Prostate gland (tissue), 2 donors: ENCODE measurements around the gene CUX1. TPM values are rescaled to one million over a fixed set of nuclear protein-coding genes. Genes with fewer than 3 reads are reported as not detected.

Source experiments
- DNase-seq: peaks from one replicate; pipeline ENCODE4 v3.0.0-alpha.2; 2019; ENCODE audit warnings: low spot score
- H3K27ac ChIP-seq, 2 donors: fragments of 200-600 bp; sonication (generic); 2 replicates each; pipeline ENCODE4 v1.5.1; 2017 to 2019
- H3K27me3 ChIP-seq: fragments of 200-600 bp; sonication (generic); replicated peaks from 2 replicates; pipeline ENCODE4 v1.5.1; 2019; ENCODE audit not compliant: insufficient read depth
- H3K36me3 ChIP-seq, 2 donors: fragments of 200-600 bp; sonication (generic); 1 replicate in 1 of 2; 2 replicates in 1 of 2; pipeline versions ENCODE4 v1.5.1 to v1.8.1; 2017 to 2019
- H3K4me1 ChIP-seq: fragments of 200-600 bp; sonication (generic); replicated peaks from 2 replicates; pipeline ENCODE4 v1.5.1; 2019
- H3K4me3 ChIP-seq, 2 donors: fragments of 200-600 bp; sonication (generic); 2 replicates each; pipeline ENCODE4 v1.5.1; 2017 to 2019
- H3K9me3 ChIP-seq: fragments of 200-600 bp; sonication (generic); 2 replicates; pipeline ENCODE4 v1.5.1; 2017
- CTCF ChIP-seq, 4 experiments: fragments of 200-600 bp in 2 of 4; fragments of 450-650 bp in 2 of 4; sonication (generic) in 2 of 4; IDR thresholded peaks; 1 replicate in 3 of 4; 2 replicates in 1 of 4; pipeline ENCODE4 v1.5.1; 2016 to 2019; ENCODE audit warnings: antibody characterized with exemption in 4 of 4, mild to moderate bottlenecking in 2 of 4, moderate library complexity in 2 of 4
- POLR2A ChIP-seq: fragments of 450-650 bp; IDR thresholded peaks from one replicate; pipeline ENCODE4 v1.6.1; 2016; ENCODE audit warnings: antibody characterized with exemption, mild to moderate bottlenecking
- POLR2AphosphoS5 ChIP-seq: sonication (generic); formaldehyde crosslinking; IDR thresholded peaks from one replicate; pipeline ENCODE4 v1.6.1; 2017; ENCODE audit warnings: antibody characterized with exemption
- WGBS: methylation state at CpG from one replicate; pipeline ENCODE4 v1.1.5; 2018; 5-methylcytosine and 5-hydroxymethylcytosine counted together
- intact Hi-C: fragments of 100-400 bp; cut with DNase I; formaldehyde crosslinking; loops from one replicate; pipeline ENCODE4 v1.14.2; 2022
- total RNA-seq, 2 donors: library from RNA; depleted of rRNA; stranded (reverse); fragments of >200 nt; gene quantifications; one replicate each; pipeline ENCODE4 v1.1.0, GENCODE V29; 2016

CUX1 gene
- total RNA-seq, 2 donors from 2014 or later, result 96.3 to 99.2 TPM

GRCh38 chr7:101991860-101992259 lies 174.4 kb downstream of the CUX1 start:
- WGBS, result 89% methylated on average over 3 of the region's 3 CpGs
- Histone ChIP-seq H3K4me1 (no peaks in the 10 kb centered on the region), H3K36me3 (no peaks in the 10 kb centered on the region), H3K9me3 (no peaks in the 10 kb centered on the region), H3K4me3 (no peak overlapping the region), H3K27ac (no peak overlapping the region), H3K27me3 (no peaks in the 10 kb centered on the region)
- DNase-seq, result no peak
- intact Hi-C loops, result no loop called here
- TF ChIP-seq POLR2AphosphoS5 (no peak), POLR2A (no peak), CTCF (IDR thresholded peaks at IDR 0.05) (no peak)

GRCh38 chr7:101993311-101993710 lies 175.9 kb downstream of the CUX1 start:
- no peak for DNase-seq
- Histone ChIP-seq H3K9me3 (no peaks in the 10 kb centered on the region), H3K27ac (no peak overlapping the region), H3K36me3 (no peaks in the 10 kb centered on the region), H3K4me3 (no peak overlapping the region), H3K27me3 (no peaks in the 10 kb centered on the region), H3K4me1 (no peaks in the 10 kb centered on the region)
- TF ChIP-seq POLR2A (no peak), CTCF (IDR thresholded peaks at IDR 0.05) (no peak), POLR2AphosphoS5 (no peak)
- WGBS, result 89% methylated on average over 8 of the region's 8 CpGs
- intact Hi-C loops, result no loop called here

- no peak overlapping the region for H3K27ac ChIP-seq
- H3K27me3 ChIP-seq, result no peaks in the 10 kb centered on the region
- no peak for DNase-seq
- 88% methylated on average over 5 of the region's 5 CpGs for WGBS
- H3K36me3 ChIP-seq, result no peaks in the 10 kb centered on the region
- TF ChIP-seq POLR2A, result no peak
- no peak for TF ChIP-seq CTCF (IDR thresholded peaks at IDR 0.05)
- no peak for TF ChIP-seq POLR2AphosphoS5
- no peak overlapping the region for H3K4me3 ChIP-seq
- no peaks in the 10 kb centered on the region for H3K9me3 ChIP-seq
- H3K4me1 ChIP-seq, result no peaks in the 10 kb centered on the region
- intact Hi-C loops, result no loop called here
Measured at GRCh38 chr7:101995121-101995520, 177.7 kb downstream of the CUX1 start.

- no peak for TF ChIP-seq POLR2A
- TF ChIP-seq CTCF (IDR thresholded peaks at IDR 0.05), result no peak
- no peak for TF ChIP-seq POLR2AphosphoS5
- no peak for DNase-seq
- Histone ChIP-seq H3K9me3 (no peaks in the 10 kb centered on the region), H3K4me3 (no peak overlapping the region), H3K27me3 (no peaks in the 10 kb centered on the region), H3K4me1 (no peaks in the 10 kb centered on the region), H3K36me3 (no peaks in the 10 kb centered on the region), H3K27ac (no peak overlapping the region)
- WGBS, result 79% methylated on average over 10 of the region's 10 CpGs
- intact Hi-C loops, result no loop called here
Measured at GRCh38 chr7:101996131-101996691, 178.8 kb downstream of the CUX1 start.

GRCh38 chr7:101996876-101997275 lies 179.4 kb downstream of the CUX1 start:
- no peak for TF ChIP-seq POLR2A
- no peak for TF ChIP-seq CTCF (IDR thresholded peaks at IDR 0.05)
- TF ChIP-seq POLR2AphosphoS5, result no peak
- Histone ChIP-seq H3K9me3 (no peaks in the 10 kb centered on the region), H3K4me1 (no peaks in the 10 kb centered on the region), H3K27me3 (no peaks in the 10 kb centered on the region), H3K36me3 (no peaks in the 10 kb centered on the region), H3K4me3 (no peak overlapping the region), H3K27ac (no peak overlapping the region)
- WGBS, result 95% methylated on average over 16 of the region's 16 CpGs
- DNase-seq, result no peak
- intact Hi-C loops, result no loop called here
